Measurements from ENCODE around the gene PAK5.

Gene PAK5

DNA sequence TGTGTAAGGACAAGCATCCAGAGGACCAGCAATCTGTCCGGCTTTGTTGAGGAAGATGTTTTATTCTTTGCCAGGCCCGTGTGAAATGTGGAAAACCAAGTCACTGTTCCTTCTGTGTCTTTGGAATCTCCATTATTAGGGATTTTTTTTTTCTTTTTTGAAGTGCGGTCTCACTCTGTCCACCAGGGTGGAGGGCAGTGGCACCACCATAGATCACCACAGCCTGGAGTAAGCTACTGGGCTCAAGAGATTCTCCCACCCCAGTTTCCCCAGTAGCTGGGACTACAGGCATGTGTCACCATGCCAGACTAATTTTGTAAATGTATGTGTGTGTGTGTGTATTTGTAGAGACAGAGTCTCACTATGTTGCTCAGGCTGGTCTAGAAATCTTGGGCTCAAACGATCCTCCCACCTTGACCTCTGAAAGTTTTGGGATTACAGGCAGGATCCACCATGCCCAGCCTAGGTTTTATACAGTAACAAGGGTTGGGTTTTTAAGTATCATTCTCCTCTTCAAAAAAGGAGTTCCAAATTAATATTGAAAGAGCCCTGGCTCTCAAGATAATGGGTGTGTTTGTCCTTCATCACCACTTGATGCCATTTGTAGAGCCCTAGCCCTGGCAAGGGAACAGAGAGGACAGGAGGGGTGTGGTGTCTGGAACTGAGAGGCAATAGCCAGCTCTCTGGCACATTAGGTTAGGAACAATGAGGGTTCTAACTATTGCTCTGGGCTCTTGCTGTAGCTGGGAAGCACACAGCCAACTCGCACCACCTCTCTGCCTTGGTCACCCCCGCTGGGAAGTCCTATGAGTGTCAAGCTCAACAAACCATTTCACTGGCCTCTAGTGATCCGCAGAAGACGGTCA lies 321.3 kb downstream of the PAK5 start:
- DNase-seq (ENCODE audit: low spot score) = no peak

DNA sequence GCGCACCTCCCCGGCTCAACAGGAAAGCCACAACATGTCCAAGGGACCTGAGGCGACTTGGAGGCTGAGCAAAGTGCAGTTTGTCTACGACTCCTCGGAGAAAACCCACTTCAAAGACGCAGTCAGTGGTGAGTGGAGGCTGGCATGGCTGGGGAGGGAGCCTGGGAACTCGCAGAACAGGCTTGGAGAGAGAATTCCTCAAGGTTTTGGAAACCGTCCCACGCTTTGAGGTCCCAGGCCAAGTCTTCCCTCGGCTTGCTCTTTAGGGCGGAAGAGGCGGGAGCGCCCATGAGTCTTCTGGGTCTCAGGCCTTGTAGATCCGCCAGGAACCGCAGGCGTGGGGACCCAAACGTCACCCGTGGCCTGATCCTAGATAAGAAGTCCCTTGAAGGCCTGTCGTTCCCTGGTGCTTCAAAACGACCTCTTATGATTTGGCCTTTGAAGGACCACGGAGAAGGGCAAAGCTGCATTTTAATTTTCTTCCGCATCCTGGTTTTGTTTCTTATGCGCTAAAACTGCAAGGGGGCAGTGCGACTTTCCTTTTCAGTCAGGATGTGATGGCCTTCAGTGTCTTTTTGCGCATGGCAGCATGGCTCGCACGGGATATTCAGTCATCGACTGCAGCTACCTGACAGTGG lies 322.5 kb downstream of the PAK5 start:
- DNase-seq (ENCODE audit: low spot score) = no peak

DNA sequence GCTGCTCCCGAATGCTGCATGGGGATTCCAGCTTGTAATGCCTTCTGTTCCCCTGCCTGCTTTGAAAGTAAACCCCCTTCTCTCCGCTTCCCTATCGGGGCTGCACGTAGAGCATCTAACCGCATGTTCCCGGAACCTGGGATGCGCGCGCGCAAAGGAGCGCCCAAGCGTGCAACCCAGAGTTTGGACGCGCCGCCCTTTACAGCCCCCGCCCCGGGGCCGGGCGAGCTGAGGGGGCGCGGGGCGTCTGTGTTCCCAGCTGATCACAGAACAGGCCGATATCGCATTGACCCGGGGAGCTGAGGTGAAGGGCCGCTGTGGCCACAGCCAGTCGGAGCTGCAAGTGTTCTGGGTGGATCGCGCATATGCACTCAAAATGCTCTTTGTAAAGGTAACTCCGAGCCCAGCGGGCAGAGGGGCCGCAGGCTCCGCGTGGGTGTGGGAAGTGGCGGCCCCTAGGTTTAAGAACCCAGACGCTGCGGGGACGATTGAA lies 323.1 kb downstream of the PAK5 start:
- DNase-seq (ENCODE audit: low spot score) = no peak

DNA sequence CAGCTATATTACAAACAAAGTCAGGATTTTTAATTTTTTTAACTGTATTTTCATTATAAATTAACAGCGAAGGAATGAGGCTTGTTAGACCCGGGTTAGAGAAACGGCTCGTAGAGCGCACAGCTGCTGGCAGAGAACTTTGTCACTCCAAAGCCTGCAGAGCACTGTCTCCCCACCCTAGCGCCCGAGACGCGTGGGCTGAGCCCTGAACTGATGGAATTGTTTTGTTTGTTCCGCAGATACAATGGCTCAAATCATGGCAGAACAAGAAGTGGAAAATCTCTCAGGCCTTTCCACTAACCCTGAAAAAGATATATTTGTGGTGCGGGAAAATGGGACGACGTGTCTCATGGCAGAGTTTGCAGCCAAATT lies 323.7 kb downstream of the PAK5 start:
- DNase-seq (ENCODE audit: low spot score) = no peak

DNA sequence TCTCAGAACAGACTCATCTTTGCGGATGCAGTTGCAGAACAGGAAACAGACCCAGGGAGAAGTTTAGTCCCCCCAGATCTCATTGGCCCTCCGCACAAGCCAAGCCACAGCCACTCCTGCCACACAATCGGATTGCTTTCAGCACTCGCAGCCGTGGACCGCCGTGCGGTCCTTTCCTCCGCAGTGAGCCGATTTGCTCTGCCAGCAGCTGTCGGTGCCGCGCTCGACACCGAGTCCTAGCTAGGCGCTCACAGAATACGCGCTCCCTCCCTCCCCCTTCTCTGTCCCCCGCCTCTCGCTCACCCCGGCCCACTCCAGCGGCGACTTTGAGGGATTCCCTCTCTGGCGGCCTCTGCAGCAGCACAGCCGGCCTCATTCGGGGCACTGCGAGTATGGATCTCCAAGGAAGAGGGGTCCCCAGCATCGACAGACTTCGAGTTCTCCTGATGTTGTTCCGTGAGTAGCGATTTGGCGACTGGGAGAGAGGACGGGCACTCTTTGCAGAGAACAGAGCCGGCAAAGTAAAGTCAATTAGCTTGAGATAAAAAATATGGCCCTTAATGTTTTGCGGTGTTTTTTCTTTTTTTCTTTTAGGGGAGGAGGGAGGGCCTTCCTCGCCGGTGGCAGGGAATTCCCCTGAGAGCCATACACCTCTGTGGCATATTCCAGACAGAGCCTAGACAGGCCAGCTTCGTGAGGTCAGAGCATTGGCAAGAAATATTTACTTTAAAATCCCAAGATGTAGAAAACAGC lies 324.2 kb downstream of the PAK5 start, which contains the start of gene LAMP5:
LAMP5 (plus strand) TSS at position 130 of the 753 bp plus-strand sequence; CDS start at position 393, 263 bp downstream.
- peak; percentile 13 for DNase-seq (ENCODE audit: low spot score)

DNA sequence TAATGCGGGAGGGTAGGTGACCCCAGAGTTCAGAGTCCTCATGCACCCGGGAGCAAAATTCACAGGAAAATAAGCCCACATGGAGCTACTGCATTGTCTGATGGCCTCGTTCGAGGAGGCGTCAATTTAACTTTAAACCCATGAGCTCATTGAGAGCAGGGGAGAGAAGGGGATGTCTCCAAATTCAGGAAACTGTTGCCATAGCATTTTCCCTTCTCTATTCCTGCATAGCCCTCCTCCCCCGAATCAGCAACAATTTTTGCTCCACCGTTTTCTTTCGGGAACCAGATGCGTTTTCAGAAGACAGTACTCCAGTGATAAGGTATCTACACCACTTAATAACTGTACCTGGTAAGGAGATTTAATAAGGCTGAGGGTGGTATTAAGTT lies 324.8 kb downstream of the PAK5 start:
- peak; percentile 6 for DNase-seq (ENCODE audit: low spot score)

DNA sequence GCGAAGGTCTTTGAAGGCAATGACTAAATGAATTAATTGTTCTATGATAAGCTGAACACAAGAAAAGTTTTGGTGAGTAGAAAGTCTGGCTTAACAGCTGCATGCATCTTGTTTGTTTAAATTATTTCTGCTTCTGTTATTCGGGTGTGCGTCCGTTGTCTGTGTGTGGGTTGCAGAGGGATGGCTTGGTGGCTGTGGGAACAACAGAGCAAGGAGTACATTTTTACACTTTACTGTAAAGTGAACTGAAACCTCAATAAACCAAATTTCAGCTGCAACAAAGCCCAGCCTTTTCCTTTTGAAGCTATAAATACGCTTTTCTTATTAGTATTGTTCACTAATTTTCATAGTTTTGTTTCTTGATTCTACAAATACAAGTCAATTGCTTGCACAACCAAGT lies 328.0 kb downstream of the PAK5 start:
- no peak for DNase-seq (ENCODE audit: low spot score)

DNA sequence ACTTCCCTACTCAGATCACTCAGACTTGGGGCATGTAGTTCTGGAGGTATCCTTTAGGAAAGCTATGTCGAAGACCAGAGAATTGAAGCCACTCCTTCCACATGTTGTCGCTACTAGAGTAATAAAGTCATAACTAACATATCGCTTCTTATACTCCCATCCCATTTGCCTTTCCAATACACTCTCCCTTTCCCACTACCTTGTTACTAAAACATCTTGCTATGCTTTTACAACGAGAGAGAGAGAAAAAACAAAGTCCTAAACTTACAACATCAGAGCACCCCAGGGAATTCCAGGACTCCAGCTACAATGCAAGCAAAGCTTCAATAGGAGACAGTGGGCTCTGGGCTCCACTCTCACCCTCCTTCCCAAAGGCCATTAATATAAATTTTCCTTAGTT lies 329.6 kb downstream of the PAK5 start:
- no peak for DNase-seq (ENCODE audit: low spot score)

DNA sequence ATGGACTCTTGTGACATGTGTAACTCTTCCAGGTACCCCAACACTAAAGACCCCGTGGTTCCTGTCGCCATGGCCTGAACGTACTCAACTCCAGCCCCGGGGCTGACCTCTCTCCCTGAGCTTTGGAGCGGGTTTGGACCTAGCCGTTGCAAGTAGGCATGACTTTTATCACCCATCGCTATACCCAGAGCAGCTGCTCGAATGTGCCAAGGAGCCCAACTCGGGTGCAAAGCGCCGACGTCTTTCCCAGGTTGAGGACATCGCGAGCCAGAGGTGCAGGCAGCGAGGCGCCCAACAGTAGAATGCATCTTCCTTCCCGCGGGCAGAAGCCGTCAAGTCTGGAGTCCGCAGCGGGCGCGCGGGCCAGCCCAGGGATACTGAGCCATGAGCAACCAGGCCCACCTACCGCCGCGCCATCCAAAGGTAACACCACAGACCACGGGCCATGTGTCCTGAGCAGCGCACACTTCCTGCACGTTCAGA lies 330.1 kb downstream of the PAK5 start:
- DNase-seq (ENCODE audit: low spot score) = no peak

DNA sequence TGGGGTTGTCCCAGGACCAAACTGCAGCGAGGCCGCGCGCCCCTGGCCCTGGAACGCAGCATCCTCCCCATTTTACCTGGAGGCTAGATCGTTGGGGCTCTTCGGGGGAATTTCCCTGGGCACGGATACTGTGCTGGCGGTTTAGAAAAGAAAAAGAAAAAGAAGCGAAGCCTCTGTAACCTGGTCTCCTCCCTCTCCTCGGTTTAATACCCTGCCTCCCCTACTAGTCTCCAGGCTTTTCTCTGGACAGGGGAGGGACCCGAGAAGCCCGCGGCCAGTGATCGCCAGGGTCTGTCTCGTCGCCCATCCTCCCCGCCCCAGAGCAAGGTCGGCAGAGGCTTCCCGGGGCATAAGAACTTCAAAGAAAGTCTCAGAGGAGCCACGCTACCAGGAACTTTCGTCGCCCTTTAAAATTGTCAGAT lies 330.6 kb downstream of the PAK5 start:
- DNase-seq (ENCODE audit: low spot score) = no peak

DNA sequence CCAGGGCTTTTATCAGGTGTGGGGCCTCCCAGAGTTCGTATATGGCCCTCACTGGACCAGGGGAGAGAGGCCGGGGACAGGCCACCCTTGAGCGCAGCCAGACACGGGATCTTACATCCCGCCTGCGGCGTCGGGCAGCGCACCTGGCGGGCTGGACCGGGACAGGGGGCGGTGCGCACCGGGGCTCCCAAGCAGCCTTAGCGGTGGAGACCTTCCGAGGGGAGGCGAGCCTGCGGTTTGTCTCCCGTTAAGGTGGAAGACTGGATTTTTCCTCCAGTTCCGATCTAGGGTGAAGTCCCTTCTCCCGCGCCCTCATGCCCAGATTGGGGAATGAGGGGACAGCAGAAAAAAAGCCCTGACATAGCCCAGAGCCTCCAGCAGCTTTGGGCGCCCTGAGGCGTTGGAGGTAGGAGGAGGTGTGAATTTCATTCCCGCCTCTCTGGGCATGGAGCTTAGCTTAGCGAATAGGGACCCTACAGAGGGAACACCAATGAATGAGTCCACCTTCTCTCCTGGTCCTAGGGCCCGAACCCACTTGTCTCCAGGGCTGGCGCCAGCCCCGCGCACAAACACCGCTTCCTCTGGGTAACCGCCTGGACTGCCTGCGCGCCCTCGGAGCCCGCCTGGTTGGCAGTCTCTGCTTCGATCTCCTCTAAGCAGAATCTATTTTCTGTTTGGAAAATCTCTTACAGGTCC lies 331.2 kb downstream of the PAK5 start:
- DNase-seq (ENCODE audit: low spot score) = no peak

DNA sequence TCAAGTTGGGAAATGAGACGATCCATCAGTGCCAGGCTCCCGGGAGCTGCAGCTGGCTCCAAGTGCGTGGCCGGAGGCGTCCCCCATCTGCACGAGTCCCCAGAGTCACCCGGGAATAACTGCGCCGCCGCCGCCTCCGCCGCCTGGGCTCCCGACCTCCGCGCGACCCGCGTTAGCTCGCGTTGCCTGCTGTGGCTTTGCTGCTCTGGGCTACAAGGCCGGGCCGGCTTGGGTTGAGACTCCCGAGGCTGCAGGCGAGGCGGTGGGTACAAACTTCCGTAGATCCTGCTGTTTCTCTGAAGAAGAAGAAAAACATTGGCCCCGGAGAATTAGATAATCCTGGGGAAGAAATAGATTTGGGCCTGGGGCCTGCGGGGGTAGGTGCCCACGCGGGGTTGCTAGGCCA lies 331.9 kb downstream of the PAK5 start:
- DNase-seq (ENCODE audit: low spot score) = no peak

DNA sequence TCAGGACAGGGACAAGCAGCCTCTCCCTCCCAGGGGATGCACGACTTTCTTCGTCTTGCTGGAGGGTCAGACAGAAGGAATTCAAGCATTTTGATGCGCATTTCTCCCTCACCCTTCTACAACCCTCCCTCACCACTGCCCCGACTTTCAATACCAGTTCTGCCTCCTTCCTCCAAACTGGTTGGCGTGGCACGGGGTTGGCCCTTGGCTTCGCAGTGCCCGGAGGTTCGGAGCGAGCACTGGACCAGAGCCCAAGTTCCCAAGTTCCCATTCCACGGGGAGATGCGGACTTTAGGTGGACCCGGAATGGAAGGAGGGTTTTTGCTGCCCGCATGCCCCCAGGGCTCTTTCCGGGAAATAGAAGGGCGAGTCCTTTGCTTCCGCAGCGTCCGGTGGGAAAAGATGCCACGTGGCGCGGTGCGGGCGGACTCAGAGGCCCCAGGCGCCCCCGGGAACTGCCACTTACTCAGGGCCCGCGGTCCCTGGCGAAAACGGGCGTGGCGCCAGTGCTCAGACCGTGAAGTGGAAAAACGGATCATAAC lies 332.5 kb downstream of the PAK5 start:
- no peak for DNase-seq (ENCODE audit: low spot score)

DNA sequence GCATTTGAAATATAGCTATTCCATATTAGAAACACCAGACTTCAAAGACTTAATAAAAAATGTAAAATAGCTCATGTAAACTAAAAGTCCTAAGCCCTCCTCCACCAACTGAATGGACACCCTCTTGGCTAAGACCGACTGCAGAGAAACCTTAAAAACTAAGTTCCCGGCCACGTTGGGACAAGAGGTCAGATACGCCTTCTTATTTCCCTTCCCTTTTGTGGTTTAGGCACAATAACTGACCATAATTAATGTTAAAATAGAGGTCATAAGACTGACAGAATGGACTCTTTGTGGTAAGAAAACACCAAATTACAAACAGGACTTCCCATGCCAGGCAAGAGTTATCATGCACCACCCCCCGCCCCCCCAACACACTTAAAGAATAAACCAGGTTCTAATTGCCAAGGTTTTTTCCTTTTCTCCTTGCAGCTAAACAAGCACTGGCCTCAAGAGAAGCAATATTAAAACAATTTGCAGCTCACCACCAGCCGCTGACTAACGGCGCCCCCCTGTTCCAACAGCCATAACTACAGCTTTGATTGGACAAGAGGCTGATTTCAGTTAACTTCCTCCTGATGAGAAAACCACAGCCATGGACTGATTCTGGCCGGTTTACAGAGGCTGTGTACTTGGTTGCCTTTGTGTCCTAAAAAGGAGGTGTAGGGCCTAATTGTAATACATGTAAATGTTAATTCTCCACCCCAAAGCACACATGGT lies 335.2 kb downstream of the PAK5 start:
- no peak for DNase-seq (ENCODE audit: low spot score)

DNA sequence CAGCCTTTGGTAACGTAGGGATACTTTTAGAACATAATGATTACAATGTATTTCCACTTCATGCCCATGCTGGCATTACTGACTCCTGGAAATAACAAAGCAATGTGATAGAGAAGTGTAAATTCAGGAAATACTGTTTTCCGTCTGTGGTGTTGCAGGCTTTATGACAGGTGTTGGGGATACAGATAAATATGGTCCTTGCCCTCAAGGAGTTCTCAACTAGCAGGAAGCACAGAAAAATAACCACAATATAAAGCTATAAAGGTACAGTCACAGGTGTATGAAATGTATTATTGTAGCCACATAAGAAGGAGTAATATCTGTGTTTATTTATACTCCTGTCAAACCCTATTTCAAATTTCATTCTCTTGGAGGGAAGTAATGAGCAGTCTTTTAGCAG lies 337.4 kb downstream of the PAK5 start:
- no peak for DNase-seq (ENCODE audit: low spot score)

DNA sequence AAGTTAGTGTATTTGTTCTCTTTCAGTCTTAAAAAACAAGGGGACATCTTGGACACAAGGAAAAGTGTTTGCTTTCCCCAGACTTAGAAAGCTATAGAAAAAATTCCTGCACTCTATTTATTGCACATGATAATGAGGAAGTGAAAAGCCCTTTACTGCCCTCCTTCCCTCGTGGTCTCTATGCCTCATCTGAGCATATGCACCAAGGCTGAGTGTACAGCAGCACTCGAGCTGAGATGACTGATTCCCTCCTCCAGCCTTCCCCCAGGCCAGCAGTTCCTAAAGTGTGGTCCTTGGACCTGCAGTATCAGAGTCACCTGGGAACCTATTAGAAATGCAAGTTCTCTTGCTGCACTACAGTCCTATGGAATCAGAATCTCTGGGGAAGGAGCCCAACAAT lies 338.8 kb downstream of the PAK5 start:
- DNase-seq (ENCODE audit: low spot score) = no peak

DNA sequence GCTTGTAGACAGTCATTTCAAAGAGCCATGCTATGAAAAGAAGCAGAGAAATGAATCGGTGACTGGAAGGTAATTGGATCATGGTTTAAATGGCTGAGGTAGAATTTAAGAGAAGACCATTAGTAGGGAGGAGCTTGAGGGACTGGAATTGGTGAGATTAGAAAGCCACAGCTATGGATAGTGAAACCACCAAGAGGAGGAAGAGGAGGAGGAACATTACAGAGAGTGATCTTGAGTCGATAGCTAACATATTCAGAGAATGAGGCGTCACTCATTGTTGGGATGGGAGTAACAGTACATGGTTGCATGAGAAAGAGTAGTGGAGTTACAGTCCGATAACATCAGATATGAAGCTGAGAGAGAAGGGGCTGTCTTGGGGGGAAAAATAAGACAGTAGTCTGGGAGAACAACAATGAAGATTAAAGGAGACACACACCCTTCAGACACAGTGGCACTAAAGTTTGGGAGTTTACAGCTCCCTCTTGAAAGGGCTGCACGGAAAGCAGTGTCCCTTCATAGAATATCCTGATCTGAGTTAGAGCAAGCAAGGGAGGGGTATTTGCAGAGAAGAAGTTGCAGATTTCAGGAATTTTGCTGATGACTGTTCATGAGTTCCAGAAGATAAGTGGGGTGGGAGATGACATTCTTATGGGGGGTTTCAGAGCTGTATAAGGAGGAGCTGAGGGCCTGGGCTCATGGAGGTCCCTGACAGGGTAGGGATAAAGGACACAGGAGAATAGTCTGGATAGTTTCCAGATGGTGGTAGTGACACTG lies 339.6 kb downstream of the PAK5 start:
- no peak for DNase-seq (ENCODE audit: low spot score)

DNA sequence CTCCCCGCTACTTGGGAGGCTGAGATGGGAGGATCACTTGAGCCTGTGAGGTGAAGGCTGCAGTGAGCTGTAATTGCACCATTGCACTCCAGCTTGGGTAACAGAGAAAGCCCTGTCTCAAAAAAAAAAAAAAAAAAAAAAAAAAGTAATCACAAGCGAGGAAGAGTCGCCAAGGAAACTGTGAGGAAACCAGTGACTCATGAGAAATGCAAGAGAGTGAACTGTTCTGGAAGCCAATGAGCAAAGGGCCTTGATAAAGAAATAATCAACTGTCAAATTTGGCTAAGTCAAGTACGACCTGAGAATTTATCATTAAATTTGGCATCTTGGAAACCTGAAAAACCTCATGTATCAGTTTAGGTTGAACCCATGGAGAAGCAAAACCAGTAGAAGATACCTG lies 340.6 kb downstream of the PAK5 start:
- DNase-seq (ENCODE audit: low spot score) = no peak

DNA sequence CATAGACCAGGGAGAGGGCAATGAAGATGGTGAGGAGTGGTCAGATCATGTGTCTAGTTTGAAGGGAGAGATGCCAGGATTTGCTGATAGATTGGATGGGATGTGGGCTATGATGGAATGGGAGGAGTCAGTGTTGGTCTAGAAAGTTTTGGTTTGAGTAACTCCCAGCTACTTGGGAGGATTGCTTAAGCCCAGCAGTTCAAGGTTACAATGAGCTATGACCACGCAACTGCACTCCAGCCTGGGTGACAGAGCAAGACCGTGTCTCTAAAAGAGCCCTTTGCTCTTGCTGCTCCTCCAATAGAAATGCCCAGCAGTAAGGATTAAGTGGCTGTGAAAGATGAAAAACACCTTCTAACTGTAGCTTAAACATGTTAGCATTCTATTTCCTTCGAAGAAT lies 342.7 kb downstream of the PAK5 start:
- DNase-seq (ENCODE audit: low spot score) = no peak

DNA sequence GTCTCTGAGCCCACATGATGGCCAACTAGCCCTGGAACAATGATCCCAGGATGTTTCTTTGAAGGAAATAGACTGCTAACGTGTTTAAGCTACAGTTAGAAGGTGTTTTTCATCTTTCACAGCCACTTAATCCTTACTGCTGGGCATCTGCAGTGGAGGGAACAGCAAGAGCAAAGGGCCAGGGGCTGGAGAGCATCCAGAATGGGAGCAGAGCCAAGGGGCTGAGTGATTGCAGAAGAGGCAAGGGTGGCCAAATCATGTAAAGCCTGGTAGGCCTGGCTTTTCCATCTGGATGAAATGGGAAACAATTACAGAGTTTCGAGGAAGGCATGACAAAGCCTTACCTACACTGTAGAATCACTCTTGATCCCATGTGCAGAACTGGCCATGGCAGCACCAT lies 343.2 kb downstream of the PAK5 start:
- DNase-seq (ENCODE audit: low spot score) = no peak

Measured in cerebellar cortex (tissue), 1 donor.